GM12878 (cell line): ENCODE measurements around the gene PHC3. TPM values are rescaled to one million over a fixed set of nuclear protein-coding genes. Genes with fewer than 3 reads are reported as not detected.

Experiments
- ATAC-seq: fragments of 200-7000 bp; cut with Tn5 transposase; 3 replicates; pipeline ENCODE4 v1.9.1; 2020; ENCODE audit warnings: mild to moderate bottlenecking, moderate library complexity
- BruUV-seq: library from RNA; stranded (reverse); fragments of 400-500 nt; replicated peaks from 2 replicates; lab custom pipeline; 2021; lab: Mats Ljungman, UMichigan
- CTCF ChIA-PET: fragments of 300-600 bp; sonication (Branson Sonifier 250); formaldehyde crosslinking; extraction: SDS; loops from one replicate; lab custom pipeline; 2021; ENCODE audit warnings: inconsistent platforms; lab: Yijun Ruan, JAX
- POLR2A ChIA-PET: fragments of 350-600 bp; formaldehyde crosslinking; extraction: SDS; loops from one replicate; lab custom pipeline; 2021; ENCODE audit warnings: inconsistent platforms; lab: Charles Lee
- RAD21 ChIA-PET: fragments of 300-600 bp; sonication (Branson Sonifier 250); formaldehyde crosslinking; loops from one replicate; lab custom pipeline; 2023; ENCODE audit warnings: antibody characterized with exemption; ENCODE audit not compliant: unreplicated experiment; lab: Charles Lee
- SMC1A ChIA-PET: fragments of 300-600 bp; sonication (Branson Sonifier 250); formaldehyde crosslinking; loops from one replicate; lab custom pipeline; 2023; ENCODE audit not compliant: unreplicated experiment, uncharacterized antibody; lab: Charles Lee
- DNase-seq: peaks from one replicate; pipeline ENCODE4 v3.0.0-alpha.2; 2011; ENCODE audit warnings: low read depth, low spot score
- FAIRE-seq: peaks from 3 replicates; lab custom pipeline; 2011; peaks lifted over from hg19 to GRCh38; lab: Jason Lieb, UNC
- H2AFZ ChIP-seq: 2 replicates; pipeline ENCODE4 v1.6.0; 2011; ENCODE audit warnings: low read depth, low read length, control low read depth; ENCODE audit not compliant: control insufficient read depth
- H3K27ac ChIP-seq: 2 replicates; pipeline ENCODE4 v1.5.1; 2011; ENCODE audit warnings: control low read depth; ENCODE audit not compliant: control insufficient read depth, insufficient read depth
- H3K27me3 ChIP-seq, 2 experiments: replicated peaks in 1 of 2; 2 replicates each; pipeline versions ENCODE4 v1.6.0 to v1.6.1; 2011; ENCODE audit warnings: low read length in 1 of 2; ENCODE audit not compliant: control insufficient read depth in 2 of 2, insufficient read depth in 2 of 2
- H3K36me3 ChIP-seq, 2 experiments: 2 replicates each; pipeline ENCODE4 v1.5.1; 2011; ENCODE audit warnings: low read length in 1 of 2; ENCODE audit not compliant: control insufficient read depth in 2 of 2, insufficient read depth in 2 of 2
- H3K4me1 ChIP-seq: 2 replicates; pipeline ENCODE4 v1.6.1; 2011; ENCODE audit warnings: mild to moderate bottlenecking, low read length, moderate library complexity, mixed read lengths; ENCODE audit not compliant: control insufficient read depth, insufficient read depth
- H3K4me2 ChIP-seq: 2 replicates; pipeline ENCODE4 v1.6.0; 2011; ENCODE audit warnings: control low read depth; ENCODE audit not compliant: control insufficient read depth, insufficient read depth
- H3K4me3 ChIP-seq: fragments of 200-600 bp; sonication (generic); 2 replicates; pipeline ENCODE4 v1.5.1; 2016
- H3K79me2 ChIP-seq: 2 replicates; pipeline ENCODE4 v1.6.0; 2011; ENCODE audit warnings: low read length; ENCODE audit not compliant: control insufficient read depth, insufficient read depth
- H3K9ac ChIP-seq: 2 replicates; pipeline ENCODE4 v1.8.0; 2011; ENCODE audit warnings: low read length, control low read depth, mixed read lengths; ENCODE audit not compliant: control insufficient read depth, insufficient read depth
- H3K9me3 ChIP-seq: replicated peaks from 3 replicates; pipeline ENCODE4 v1.5.1; 2011; ENCODE audit warnings: mild to moderate bottlenecking, low read length; ENCODE audit not compliant: control insufficient read depth, insufficient read depth
- H4K20me1 ChIP-seq: 2 replicates; pipeline ENCODE4 v1.6.0; 2011; ENCODE audit not compliant: control insufficient read depth, insufficient read depth
- ATF2 ChIP-seq: IDR thresholded peaks from 2 replicates; pipeline ENCODE4 v1.6.1; 2012; ENCODE audit warnings: low read length, inconsistent platforms
- BCL11A ChIP-seq: IDR thresholded peaks from 2 replicates; pipeline ENCODE4 v1.6.1; 2011; ENCODE audit warnings: low read depth, low read length
- CREB1 ChIP-seq: IDR thresholded peaks from 2 replicates; pipeline ENCODE4 v1.6.1; 2012; ENCODE audit warnings: low read depth, mild to moderate bottlenecking, inconsistent platforms
- FOXK2 ChIP-seq: fragments of 450-650 bp; IDR thresholded peaks from 2 replicates; pipeline ENCODE4 v1.6.1; 2017; ENCODE audit warnings: mild to moderate bottlenecking, moderate library complexity
- NFXL1 ChIP-seq: fragments of 450-650 bp; IDR thresholded peaks from 2 replicates; pipeline ENCODE4 v1.6.1; 2017; ENCODE audit warnings: antibody characterized with exemption, mild to moderate bottlenecking, borderline replicate concordance
- POLR2A ChIP-seq: IDR thresholded peaks from 2 replicates; pipeline ENCODE4 v1.6.1; 2011; ENCODE audit warnings: low read depth, mild to moderate bottlenecking, low read length
- SREBF1 ChIP-seq: IDR thresholded peaks from 2 replicates; pipeline ENCODE4 v1.6.1; 2012; ENCODE audit warnings: mild to moderate bottlenecking, low read length
- WGBS: methylation state at CpG from one replicate; pipeline ENCODE4 v1.1.6; 2016; ENCODE audit warnings: low lambda C conversion rate; ENCODE audit not compliant: insufficient replicate concordance, insufficient coverage; ENCODE audit errors: missing lambda C conversion rate; 5-methylcytosine and 5-hydroxymethylcytosine counted together
- in situ Hi-C: fragments of 300-500 bp; cut with MboI; formaldehyde crosslinking; loops from 9 replicates; pipeline ENCODE4 v1.14.3; 2018; ENCODE audit warnings: mixed read lengths
- intact Hi-C: fragments of 100-400 bp; cut with micrococcal nuclease; formaldehyde crosslinking; loops from one replicate; pipeline ENCODE4 v1.14.2; 2022; ENCODE audit not compliant: unreplicated experiment
- polyA plus RNA-seq, 11 experiments: library from polyadenylated mRNA; depleted of rRNA in 4 of 11; unstranded in 6 of 11; stranded (reverse) in 5 of 11; fragments of >200 nt; fragmentation: Nextera tagmentation in 4 of 11; fragmentation: Illumina TruSeq in 1 of 11; extraction: Ambion mirVana in 4 of 11; extraction: Trizol in 1 of 11; gene quantifications; 1 replicate in 1 of 11; 2 replicates in 10 of 11; pipeline versions ENCODE4 v1.2.1 to v1.2.3, GENCODE V29; 2011 to 2016; ENCODE audit warnings: inconsistent platforms in 2 of 11, missing spikeins in 2 of 11, low read depth in 1 of 11
- total RNA-seq, 4 experiments: library from RNA; depleted of rRNA in 3 of 4; stranded (reverse); fragments of >200 nt in 3 of 4; fragmentation: Illumina TruSeq in 1 of 4; extraction: Trizol in 1 of 4; gene quantifications; 2 replicates each; pipeline versions ENCODE4 v1.2.1 to v1.2.3, GENCODE V29; 2013 to 2021
- TF ChIP-seq, protein P1 (sequence below): fragments of 450-650 bp; formaldehyde crosslinking; IDR thresholded peaks from 2 replicates; pipeline ENCODE4 v1.4.0; 2020; ENCODE audit warnings: mild to moderate bottlenecking, moderate library complexity
- TF ChIP-seq, protein P2 (sequence below): IDR thresholded peaks from 2 replicates; pipeline ENCODE4 v1.6.1; 2012; ENCODE audit warnings: improper control_type of control experiment, low read depth, low read length; ENCODE audit not compliant: insufficient replicate concordance

PHC3 gene
- total and polyA plus RNA-seq, 10 of the 15 experiments (the other 5 are each of a cell fraction or from before 2014, with no cell fraction given) = 3.3 to 62.3 (median 22.1) TPM

DNA sequence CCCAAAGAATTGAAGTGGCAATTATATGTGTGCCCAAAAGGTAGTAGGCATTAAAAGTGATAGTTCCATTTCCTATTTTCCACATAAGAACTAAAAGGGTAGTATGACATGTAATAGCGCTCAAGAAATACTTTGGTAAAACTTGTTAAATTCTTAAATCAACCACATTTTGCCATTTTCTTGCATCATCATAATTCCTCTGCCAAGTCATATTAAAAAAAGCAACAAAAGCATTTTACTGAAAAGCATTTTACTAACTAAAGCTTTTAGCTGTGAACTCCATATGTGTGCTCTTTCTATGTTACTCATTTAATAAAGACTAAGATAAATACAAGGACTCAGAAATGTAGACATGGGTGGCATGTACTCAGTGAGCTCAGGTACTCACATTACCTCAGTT lies 73.6 kb downstream of the PHC3 start:
- Histone ChIP-seq H3K4me3 (no peak overlapping the region), H2AFZ (no peak overlapping the region), H3K79me2 (no peaks in the 10 kb centered on the region), H4K20me1 (no peaks in the 10 kb centered on the region), H3K9ac (no peak overlapping the region), H3K4me2 (no peak overlapping the region), H3K27ac (no peak overlapping the region), H3K36me3 (peaks cover 2 to 28% of the 10 kb centered on the region in 2 experiments), H3K27me3 (no peaks in the 10 kb centered on the region), H3K4me1 (no peaks in the 10 kb centered on the region), H3K9me3 (no peaks in the 10 kb centered on the region)
- no TSS peak for BruUV-seq
- TF ChIP-seq POLR2A (no peak), BCL11A (no peak), ATF2 (no peak), CREB1 (no peak), NFXL1 (no peak), FOXK2 (no peak), SREBF1 (no peak)
- TF ChIP-seq, protein P1, sequence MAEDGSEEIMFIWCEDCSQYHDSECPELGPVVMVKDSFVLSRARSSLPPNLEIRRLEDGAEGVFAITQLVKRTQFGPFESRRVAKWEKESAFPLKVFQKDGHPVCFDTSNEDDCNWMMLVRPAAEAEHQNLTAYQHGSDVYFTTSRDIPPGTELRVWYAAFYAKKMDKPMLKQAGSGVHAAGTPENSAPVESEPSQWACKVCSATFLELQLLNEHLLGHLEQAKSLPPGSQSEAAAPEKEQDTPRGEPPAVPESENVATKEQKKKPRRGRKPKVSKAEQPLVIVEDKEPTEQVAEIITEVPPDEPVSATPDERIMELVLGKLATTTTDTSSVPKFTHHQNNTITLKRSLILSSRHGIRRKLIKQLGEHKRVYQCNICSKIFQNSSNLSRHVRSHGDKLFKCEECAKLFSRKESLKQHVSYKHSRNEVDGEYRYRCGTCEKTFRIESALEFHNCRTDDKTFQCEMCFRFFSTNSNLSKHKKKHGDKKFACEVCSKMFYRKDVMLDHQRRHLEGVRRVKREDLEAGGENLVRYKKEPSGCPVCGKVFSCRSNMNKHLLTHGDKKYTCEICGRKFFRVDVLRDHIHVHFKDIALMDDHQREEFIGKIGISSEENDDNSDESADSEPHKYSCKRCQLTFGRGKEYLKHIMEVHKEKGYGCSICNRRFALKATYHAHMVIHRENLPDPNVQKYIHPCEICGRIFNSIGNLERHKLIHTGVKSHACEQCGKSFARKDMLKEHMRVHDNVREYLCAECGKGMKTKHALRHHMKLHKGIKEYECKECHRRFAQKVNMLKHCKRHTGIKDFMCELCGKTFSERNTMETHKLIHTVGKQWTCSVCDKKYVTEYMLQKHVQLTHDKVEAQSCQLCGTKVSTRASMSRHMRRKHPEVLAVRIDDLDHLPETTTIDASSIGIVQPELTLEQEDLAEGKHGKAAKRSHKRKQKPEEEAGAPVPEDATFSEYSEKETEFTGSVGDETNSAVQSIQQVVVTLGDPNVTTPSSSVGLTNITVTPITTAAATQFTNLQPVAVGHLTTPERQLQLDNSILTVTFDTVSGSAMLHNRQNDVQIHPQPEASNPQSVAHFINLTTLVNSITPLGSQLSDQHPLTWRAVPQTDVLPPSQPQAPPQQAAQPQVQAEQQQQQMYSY (CRISPR knock-in tag) = no peak
- TF ChIP-seq, protein P2, sequence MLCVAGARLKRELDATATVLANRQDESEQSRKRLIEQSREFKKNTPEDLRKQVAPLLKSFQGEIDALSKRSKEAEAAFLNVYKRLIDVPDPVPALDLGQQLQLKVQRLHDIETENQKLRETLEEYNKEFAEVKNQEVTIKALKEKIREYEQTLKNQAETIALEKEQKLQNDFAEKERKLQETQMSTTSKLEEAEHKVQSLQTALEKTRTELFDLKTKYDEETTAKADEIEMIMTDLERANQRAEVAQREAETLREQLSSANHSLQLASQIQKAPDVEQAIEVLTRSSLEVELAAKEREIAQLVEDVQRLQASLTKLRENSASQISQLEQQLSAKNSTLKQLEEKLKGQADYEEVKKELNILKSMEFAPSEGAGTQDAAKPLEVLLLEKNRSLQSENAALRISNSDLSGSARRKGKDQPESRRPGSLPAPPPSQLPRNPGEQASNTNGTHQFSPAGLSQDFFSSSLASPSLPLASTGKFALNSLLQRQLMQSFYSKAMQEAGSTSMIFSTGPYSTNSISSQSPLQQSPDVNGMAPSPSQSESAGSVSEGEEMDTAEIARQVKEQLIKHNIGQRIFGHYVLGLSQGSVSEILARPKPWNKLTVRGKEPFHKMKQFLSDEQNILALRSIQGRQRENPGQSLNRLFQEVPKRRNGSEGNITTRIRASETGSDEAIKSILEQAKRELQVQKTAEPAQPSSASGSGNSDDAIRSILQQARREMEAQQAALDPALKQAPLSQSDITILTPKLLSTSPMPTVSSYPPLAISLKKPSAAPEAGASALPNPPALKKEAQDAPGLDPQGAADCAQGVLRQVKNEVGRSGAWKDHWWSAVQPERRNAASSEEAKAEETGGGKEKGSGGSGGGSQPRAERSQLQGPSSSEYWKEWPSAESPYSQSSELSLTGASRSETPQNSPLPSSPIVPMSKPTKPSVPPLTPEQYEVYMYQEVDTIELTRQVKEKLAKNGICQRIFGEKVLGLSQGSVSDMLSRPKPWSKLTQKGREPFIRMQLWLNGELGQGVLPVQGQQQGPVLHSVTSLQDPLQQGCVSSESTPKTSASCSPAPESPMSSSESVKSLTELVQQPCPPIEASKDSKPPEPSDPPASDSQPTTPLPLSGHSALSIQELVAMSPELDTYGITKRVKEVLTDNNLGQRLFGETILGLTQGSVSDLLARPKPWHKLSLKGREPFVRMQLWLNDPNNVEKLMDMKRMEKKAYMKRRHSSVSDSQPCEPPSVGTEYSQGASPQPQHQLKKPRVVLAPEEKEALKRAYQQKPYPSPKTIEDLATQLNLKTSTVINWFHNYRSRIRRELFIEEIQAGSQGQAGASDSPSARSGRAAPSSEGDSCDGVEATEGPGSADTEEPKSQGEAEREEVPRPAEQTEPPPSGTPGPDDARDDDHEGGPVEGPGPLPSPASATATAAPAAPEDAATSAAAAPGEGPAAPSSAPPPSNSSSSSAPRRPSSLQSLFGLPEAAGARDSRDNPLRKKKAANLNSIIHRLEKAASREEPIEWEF = no peak
- RAD21 ChIA-PET = no interaction called here
- intact Hi-C loops = no loop called here
- POLR2A ChIA-PET = no interaction called here
- CTCF ChIA-PET = interaction anchor here (1.5 kb wide), 1 partner anchor 11 kb away, joined by 3 read pairs; no protein-coding TSS in a partner anchor
- in situ Hi-C loops = no loop called here
- ATAC-seq (no peak), DNase-seq (no peak), FAIRE-seq (no peak)
- WGBS = 100% methylated on average over 1 of the region's 1 CpG
- SMC1A ChIA-PET = no interaction called here
